WTC11 (cell line): Measurements from ENCODE around the gene TRIM60.
"Not testable (repeated sequence)": the region's sequence is repeated elsewhere in the genome, so short reads cannot be mapped to it uniquely, and the experiment has no call there.

Experiments used
- ELF4 ChIP-seq: sonication (generic); formaldehyde crosslinking; IDR thresholded peaks from 2 replicates; pipeline ENCODE4 v1.8.1; 2022; ENCODE audit warnings: low read depth, mild to moderate bottlenecking, moderate library complexity, missing genetic modification reagents
- JUN ChIP-seq: sonication (generic); formaldehyde crosslinking; IDR thresholded peaks from 2 replicates; pipeline ENCODE4 v1.8.0; 2023; ENCODE audit warnings: mild to moderate bottlenecking, missing genetic modification reagents
- MAX ChIP-seq: sonication (generic); formaldehyde crosslinking; IDR thresholded peaks from 2 replicates; pipeline ENCODE4 v1.8.0; 2022; ENCODE audit warnings: mild to moderate bottlenecking, missing genetic modification reagents
- NR3C1 ChIP-seq: sonication (generic); formaldehyde crosslinking; conservative IDR thresholded peaks from 2 replicates; pipeline ENCODE4 v1.8.1; 2023; ENCODE audit warnings: low read depth, mild to moderate bottlenecking, missing genetic modification reagents
- TCF7 ChIP-seq: sonication (generic); formaldehyde crosslinking; IDR thresholded peaks from 2 replicates; pipeline ENCODE4 v1.8.0; 2022; ENCODE audit warnings: mild to moderate bottlenecking, low read depth, missing genetic modification reagents, moderate library complexity
- TEAD4 ChIP-seq: sonication (generic); formaldehyde crosslinking; IDR thresholded peaks from 2 replicates; pipeline ENCODE4 v1.8.0; 2022; ENCODE audit warnings: mild to moderate bottlenecking, missing genetic modification reagents
- ZBTB21 ChIP-seq: sonication (generic); formaldehyde crosslinking; IDR thresholded peaks from 2 replicates; pipeline ENCODE4 v1.8.1; 2023; ENCODE audit warnings: mild to moderate bottlenecking, missing genetic modification reagents, borderline replicate concordance
- TF ChIP-seq, protein P1 (sequence below): fragments of 200-600 bp; IDR thresholded peaks from 2 replicates; pipeline ENCODE4 v1.8.0; 2022; ENCODE audit warnings: antibody characterized with exemption
- TF ChIP-seq, protein P2 (sequence below): sonication (generic); formaldehyde crosslinking; IDR thresholded peaks from 2 replicates; pipeline ENCODE4 v1.8.1; 2023; ENCODE audit warnings: mild to moderate bottlenecking, missing genetic modification reagents
- TF ChIP-seq, protein P3 (sequence below): sonication (generic); formaldehyde crosslinking; conservative IDR thresholded peaks from 2 replicates; pipeline ENCODE4 v1.8.1; 2022; ENCODE audit warnings: mild to moderate bottlenecking, missing genetic modification reagents
- TF ChIP-seq, protein P4 (sequence below): sonication (generic); formaldehyde crosslinking; IDR thresholded peaks from 2 replicates; pipeline ENCODE4 v1.8.1; 2022; ENCODE audit warnings: low read depth, mild to moderate bottlenecking, moderate library complexity, missing genetic modification reagents, borderline replicate concordance

DNA sequence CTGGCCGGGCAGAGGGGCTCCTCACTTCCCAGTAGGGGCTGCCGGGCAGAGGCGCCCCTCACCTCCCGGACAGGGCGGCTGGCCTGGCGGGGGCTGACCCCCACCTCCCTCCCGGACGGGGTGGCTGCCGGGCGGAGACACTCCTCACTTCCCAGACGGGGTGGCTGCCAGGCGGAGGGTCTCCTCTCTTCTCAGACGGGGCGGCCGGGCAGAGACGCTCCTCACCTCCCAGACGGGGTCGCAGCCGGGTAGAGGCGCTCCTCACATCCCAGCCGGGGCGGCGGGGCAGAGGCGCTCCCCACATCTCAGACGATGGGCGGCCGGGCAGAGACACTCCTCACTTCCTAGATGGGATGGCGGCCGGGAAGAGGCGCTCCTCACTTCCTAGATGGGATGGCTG lies 11.8 kb upstream of the TRIM60 start:
- TF ChIP-seq ZBTB21 (CRISPR knock-in tag); NR3C1 (CRISPR knock-in tag); TEAD4 (CRISPR knock-in tag); TCF7; MAX; JUN (CRISPR knock-in tag); ELF4 (CRISPR knock-in tag): not testable (repeated sequence)
- TF ChIP-seq, protein P1, sequence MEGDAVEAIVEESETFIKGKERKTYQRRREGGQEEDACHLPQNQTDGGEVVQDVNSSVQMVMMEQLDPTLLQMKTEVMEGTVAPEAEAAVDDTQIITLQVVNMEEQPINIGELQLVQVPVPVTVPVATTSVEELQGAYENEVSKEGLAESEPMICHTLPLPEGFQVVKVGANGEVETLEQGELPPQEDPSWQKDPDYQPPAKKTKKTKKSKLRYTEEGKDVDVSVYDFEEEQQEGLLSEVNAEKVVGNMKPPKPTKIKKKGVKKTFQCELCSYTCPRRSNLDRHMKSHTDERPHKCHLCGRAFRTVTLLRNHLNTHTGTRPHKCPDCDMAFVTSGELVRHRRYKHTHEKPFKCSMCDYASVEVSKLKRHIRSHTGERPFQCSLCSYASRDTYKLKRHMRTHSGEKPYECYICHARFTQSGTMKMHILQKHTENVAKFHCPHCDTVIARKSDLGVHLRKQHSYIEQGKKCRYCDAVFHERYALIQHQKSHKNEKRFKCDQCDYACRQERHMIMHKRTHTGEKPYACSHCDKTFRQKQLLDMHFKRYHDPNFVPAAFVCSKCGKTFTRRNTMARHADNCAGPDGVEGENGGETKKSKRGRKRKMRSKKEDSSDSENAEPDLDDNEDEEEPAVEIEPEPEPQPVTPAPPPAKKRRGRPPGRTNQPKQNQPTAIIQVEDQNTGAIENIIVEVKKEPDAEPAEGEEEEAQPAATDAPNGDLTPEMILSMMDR: not testable (repeated sequence)
- TF ChIP-seq, protein P2, sequence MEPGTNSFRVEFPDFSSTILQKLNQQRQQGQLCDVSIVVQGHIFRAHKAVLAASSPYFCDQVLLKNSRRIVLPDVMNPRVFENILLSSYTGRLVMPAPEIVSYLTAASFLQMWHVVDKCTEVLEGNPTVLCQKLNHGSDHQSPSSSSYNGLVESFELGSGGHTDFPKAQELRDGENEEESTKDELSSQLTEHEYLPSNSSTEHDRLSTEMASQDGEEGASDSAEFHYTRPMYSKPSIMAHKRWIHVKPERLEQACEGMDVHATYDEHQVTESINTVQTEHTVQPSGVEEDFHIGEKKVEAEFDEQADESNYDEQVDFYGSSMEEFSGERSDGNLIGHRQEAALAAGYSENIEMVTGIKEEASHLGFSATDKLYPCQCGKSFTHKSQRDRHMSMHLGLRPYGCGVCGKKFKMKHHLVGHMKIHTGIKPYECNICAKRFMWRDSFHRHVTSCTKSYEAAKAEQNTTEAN (CRISPR knock-in tag): not testable (repeated sequence)
- TF ChIP-seq, protein P3, sequence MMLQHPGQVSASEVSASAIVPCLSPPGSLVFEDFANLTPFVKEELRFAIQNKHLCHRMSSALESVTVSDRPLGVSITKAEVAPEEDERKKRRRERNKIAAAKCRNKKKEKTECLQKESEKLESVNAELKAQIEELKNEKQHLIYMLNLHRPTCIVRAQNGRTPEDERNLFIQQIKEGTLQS (CRISPR knock-in tag): not testable (repeated sequence)
- TF ChIP-seq, protein P4, sequence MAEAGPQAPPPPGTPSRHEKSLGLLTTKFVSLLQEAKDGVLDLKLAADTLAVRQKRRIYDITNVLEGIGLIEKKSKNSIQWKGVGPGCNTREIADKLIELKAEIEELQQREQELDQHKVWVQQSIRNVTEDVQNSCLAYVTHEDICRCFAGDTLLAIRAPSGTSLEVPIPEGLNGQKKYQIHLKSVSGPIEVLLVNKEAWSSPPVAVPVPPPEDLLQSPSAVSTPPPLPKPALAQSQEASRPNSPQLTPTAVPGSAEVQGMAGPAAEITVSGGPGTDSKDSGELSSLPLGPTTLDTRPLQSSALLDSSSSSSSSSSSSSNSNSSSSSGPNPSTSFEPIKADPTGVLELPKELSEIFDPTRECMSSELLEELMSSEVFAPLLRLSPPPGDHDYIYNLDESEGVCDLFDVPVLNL: not testable (repeated sequence)
